Neural cell (in vitro differentiated cells): ENCODE measurements around the gene DMAP1. TPM values are rescaled to one million over a fixed set of nuclear protein-coding genes. Genes with fewer than 3 reads are reported as not detected.
A peak's percentile ranks its signal among the peaks of the same experiment; 100 is the strongest.

Source experiments
- H2AFZ ChIP-seq: fragments of 200-600, 300-800 bp; sonication (generic), shearing (Covaris generic); 2 replicates; pipeline ENCODE4 v1.6.0; 2014; ENCODE audit warnings: low read depth, mild to moderate bottlenecking, antibody characterized with exemption, low read length, moderate library complexity
- H3F3A ChIP-seq: fragments of 200-600 bp; shearing (Covaris generic); 2 replicates; pipeline ENCODE4 v1.6.1; 2016; ENCODE audit warnings: mild to moderate bottlenecking, moderate library complexity, mixed read lengths, antibody characterized with exemption, low read length; ENCODE audit not compliant: insufficient read depth, poor library complexity, severe bottlenecking
- H3K27ac ChIP-seq: fragments of 200-600, 300-800 bp; sonication (generic), shearing (Covaris generic); 2 replicates; pipeline ENCODE4 v1.5.1; 2014; ENCODE audit warnings: mild to moderate bottlenecking, low read length, moderate library complexity
- H3K27me3 ChIP-seq: fragments of 300-800, 200-600 bp; sonication (generic), shearing (Covaris generic); 2 replicates; pipeline ENCODE4 v1.6.0; 2014; ENCODE audit warnings: mild to moderate bottlenecking, low read depth, low read length, moderate library complexity; ENCODE audit not compliant: insufficient read depth
- H3K36me3 ChIP-seq: fragments of 300-800, 200-600 bp; sonication (generic), shearing (Covaris generic); 2 replicates; pipeline ENCODE4 v1.5.1; 2014; ENCODE audit warnings: mild to moderate bottlenecking, antibody characterized with exemption, low read length, moderate library complexity; ENCODE audit not compliant: insufficient read depth
- H3K4me2 ChIP-seq: fragments of 300-800, 200-600 bp; sonication (generic), shearing (Covaris generic); 2 replicates; pipeline ENCODE4 v1.6.0; 2014; ENCODE audit warnings: mild to moderate bottlenecking, low read length
- H3K4me3 ChIP-seq: fragments of 300-800, 200-600 bp; sonication (generic), shearing (Covaris generic); 2 replicates; pipeline ENCODE4 v1.5.1; 2014; ENCODE audit warnings: mild to moderate bottlenecking, low read length, moderate library complexity
- H3K79me2 ChIP-seq: fragments of 200-600 bp; shearing (Covaris generic); replicated peaks from 2 replicates; pipeline ENCODE4 v1.6.0; 2014; ENCODE audit warnings: mild to moderate bottlenecking, low read length, moderate library complexity; ENCODE audit not compliant: insufficient read depth
- H3K9ac ChIP-seq: fragments of 300-800, 200-600 bp; sonication (generic), shearing (Covaris generic); 2 replicates; pipeline ENCODE4 v1.6.1; 2016; ENCODE audit warnings: mild to moderate bottlenecking, low read length, mixed read lengths
- H3K9me2 ChIP-seq: fragments of 200-600 bp; shearing (Covaris generic); 2 replicates; pipeline ENCODE4 v1.6.1; 2016; ENCODE audit warnings: mild to moderate bottlenecking, low read length, mixed read lengths; ENCODE audit not compliant: insufficient read depth
- H3K9me3 ChIP-seq: fragments of 200-600, 300-800 bp; sonication (generic), shearing (Covaris generic); 2 replicates; pipeline ENCODE4 v1.6.1; 2016; ENCODE audit warnings: mild to moderate bottlenecking, mixed run types, low read length, moderate library complexity, mixed read lengths
- H4K20me1 ChIP-seq: fragments of 200-600 bp; shearing (Covaris generic); 2 replicates; pipeline ENCODE4 v1.6.1; 2016; ENCODE audit warnings: mild to moderate bottlenecking, mixed run types; ENCODE audit not compliant: insufficient read depth
- EP300 ChIP-seq: fragments of 450-650 bp; conservative IDR thresholded peaks from 2 replicates; pipeline ENCODE4 v1.6.1; 2014; ENCODE audit warnings: antibody characterized with exemption, mild to moderate bottlenecking, moderate library complexity; ENCODE audit not compliant: poor library complexity, severe bottlenecking
- EZH2 ChIP-seq: fragments of 200-600, 300-800 bp; shearing (Covaris generic), sonication (generic); IDR thresholded peaks from 2 replicates; pipeline ENCODE4 v1.6.1; 2014; ENCODE audit warnings: antibody characterized with exemption, low read length, borderline replicate concordance, mild to moderate bottlenecking; ENCODE audit not compliant: insufficient read depth, poor library complexity, severe bottlenecking
- MXI1 ChIP-seq: fragments of 450-650 bp; conservative IDR thresholded peaks from 2 replicates; pipeline ENCODE4 v1.6.1; 2014; ENCODE audit warnings: antibody characterized with exemption, mild to moderate bottlenecking; ENCODE audit not compliant: poor library complexity, severe bottlenecking
- POLR2AphosphoS5 ChIP-seq: IDR thresholded peaks from 2 replicates; pipeline ENCODE4 v1.6.1; 2012
- RAD21 ChIP-seq: fragments of 450-650 bp; conservative IDR thresholded peaks from 2 replicates; pipeline ENCODE4 v1.6.1; 2014; ENCODE audit warnings: antibody characterized with exemption, mild to moderate bottlenecking, moderate library complexity
- SMC3 ChIP-seq: fragments of 450-650 bp; conservative IDR thresholded peaks from 2 replicates; pipeline ENCODE4 v1.6.1; 2014; ENCODE audit warnings: antibody characterized with exemption, mild to moderate bottlenecking, moderate library complexity; ENCODE audit not compliant: poor library complexity
- TAF1 ChIP-seq: IDR thresholded peaks from 2 replicates; pipeline ENCODE4 v1.6.1; 2012; ENCODE audit warnings: low read depth
- polyA plus RNA-seq: library from polyadenylated mRNA; depleted of rRNA; stranded (reverse); fragments of >200 nt; gene quantifications from 2 replicates; pipeline ENCODE4 v1.2.3, GENCODE V29; 2014
- TF ChIP-seq, protein P1 (sequence below): fragments of 450-650 bp; IDR thresholded peaks from 2 replicates; pipeline ENCODE4 v1.5.1; 2014; ENCODE audit warnings: antibody characterized with exemption, mild to moderate bottlenecking, moderate library complexity; ENCODE audit not compliant: poor library complexity, severe bottlenecking
- TF ChIP-seq, protein P2 (sequence below): IDR thresholded peaks from 2 replicates; pipeline ENCODE4 v1.6.1; 2012; ENCODE audit warnings: borderline replicate concordance

DMAP1 gene
- polyA plus RNA-seq, 1 donor from 2014 or later = 55.6 TPM

DNA sequence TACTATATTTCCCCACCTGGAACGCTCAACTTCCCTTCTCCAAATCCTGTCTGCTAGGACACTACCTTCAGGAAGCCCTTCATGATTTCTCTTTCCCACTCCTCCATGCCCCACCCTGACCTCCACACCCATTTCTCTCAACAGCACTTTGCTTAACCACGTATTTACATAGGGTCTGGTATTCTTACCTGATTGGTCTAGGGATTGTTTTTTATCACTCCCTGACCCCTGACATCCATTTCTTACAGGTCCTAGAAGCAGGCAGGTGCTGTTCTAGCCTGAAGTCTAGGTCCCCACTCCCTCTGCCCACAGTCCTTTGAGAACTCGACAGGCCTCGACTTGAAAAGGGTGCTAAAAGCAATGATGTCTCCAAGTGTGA is 47.5 kb downstream of the DMAP1 start:
- H3K79me2 ChIP-seq = no peaks in the 10 kb centered on the region
- H4K20me1 ChIP-seq = no peaks in the 10 kb centered on the region
- no peak overlapping the region for H2AFZ ChIP-seq
- no peaks in the 10 kb centered on the region for H3K9me3 ChIP-seq
- no peaks in the 10 kb centered on the region for H3K36me3 ChIP-seq
- TF ChIP-seq MXI1 (no peak), EZH2 (no peak)
- H3K27me3 ChIP-seq = no peaks in the 10 kb centered on the region
- H3K27ac ChIP-seq = no peak overlapping the region
- H3K9me2 ChIP-seq = no peaks in the 10 kb centered on the region
- peak overlapping the region; percentile 27 for H3K9ac ChIP-seq
- H3K4me3 ChIP-seq = no peak overlapping the region
- no peaks in the 10 kb centered on the region for H3F3A ChIP-seq
- H3K4me2 ChIP-seq = no peak overlapping the region

DNA sequence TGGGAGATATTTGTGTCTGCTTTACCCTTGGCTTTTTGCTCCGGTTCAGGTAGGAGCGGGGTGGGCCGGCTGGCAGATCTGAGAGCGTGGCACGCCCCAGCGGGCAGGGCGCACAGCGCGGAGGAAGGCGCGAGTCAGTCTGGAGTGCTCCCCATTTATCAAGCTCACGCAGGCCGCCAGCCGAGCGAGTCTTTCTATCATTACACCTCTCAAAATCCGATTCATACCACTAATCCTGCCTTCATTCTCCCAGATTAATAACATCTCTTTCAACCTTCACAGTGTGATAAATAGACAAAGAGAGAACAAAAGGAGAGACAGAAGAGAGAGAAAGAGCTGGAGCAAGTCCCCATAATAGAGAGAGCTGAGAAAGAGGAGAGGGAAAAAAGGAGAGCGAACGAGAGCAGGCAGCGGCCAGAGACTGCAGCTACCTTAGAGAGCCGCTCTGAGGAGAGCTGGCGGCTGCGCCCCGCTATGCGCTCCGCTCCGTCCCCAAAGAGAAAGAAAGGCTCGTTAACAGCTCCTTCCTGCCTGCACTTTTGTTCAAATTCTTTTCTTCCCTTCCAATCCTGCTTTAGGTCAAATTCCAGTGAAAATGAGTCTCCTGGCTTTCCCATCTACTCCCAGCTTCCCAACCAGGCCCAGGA is 48.0 kb downstream of the DMAP1 start:
- no peaks in the 10 kb centered on the region for H3K9me3 ChIP-seq
- no peaks in the 10 kb centered on the region for H3K9me2 ChIP-seq
- no peak overlapping the region for H3K4me2 ChIP-seq
- H3F3A ChIP-seq = no peaks in the 10 kb centered on the region
- H3K9ac ChIP-seq = peak overlapping the region; percentile 27
- no peaks in the 10 kb centered on the region for H3K36me3 ChIP-seq
- H3K27me3 ChIP-seq = no peaks in the 10 kb centered on the region
- H3K79me2 ChIP-seq = no peaks in the 10 kb centered on the region
- no peak overlapping the region for H3K4me3 ChIP-seq
- no peaks in the 10 kb centered on the region for H4K20me1 ChIP-seq
- H3K27ac ChIP-seq = peak overlapping the region; percentile 32
- TF ChIP-seq SMC3 = no peak
- no peak for TF ChIP-seq POLR2AphosphoS5
- TF ChIP-seq EZH2 = no peak
- no peak for TF ChIP-seq EP300
- TF ChIP-seq TAF1 = no peak
- TF ChIP-seq RAD21 = no peak
- TF ChIP-seq MXI1 = no peak
- TF ChIP-seq, protein P1, sequence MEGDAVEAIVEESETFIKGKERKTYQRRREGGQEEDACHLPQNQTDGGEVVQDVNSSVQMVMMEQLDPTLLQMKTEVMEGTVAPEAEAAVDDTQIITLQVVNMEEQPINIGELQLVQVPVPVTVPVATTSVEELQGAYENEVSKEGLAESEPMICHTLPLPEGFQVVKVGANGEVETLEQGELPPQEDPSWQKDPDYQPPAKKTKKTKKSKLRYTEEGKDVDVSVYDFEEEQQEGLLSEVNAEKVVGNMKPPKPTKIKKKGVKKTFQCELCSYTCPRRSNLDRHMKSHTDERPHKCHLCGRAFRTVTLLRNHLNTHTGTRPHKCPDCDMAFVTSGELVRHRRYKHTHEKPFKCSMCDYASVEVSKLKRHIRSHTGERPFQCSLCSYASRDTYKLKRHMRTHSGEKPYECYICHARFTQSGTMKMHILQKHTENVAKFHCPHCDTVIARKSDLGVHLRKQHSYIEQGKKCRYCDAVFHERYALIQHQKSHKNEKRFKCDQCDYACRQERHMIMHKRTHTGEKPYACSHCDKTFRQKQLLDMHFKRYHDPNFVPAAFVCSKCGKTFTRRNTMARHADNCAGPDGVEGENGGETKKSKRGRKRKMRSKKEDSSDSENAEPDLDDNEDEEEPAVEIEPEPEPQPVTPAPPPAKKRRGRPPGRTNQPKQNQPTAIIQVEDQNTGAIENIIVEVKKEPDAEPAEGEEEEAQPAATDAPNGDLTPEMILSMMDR = no peak
- TF ChIP-seq, protein P2, sequence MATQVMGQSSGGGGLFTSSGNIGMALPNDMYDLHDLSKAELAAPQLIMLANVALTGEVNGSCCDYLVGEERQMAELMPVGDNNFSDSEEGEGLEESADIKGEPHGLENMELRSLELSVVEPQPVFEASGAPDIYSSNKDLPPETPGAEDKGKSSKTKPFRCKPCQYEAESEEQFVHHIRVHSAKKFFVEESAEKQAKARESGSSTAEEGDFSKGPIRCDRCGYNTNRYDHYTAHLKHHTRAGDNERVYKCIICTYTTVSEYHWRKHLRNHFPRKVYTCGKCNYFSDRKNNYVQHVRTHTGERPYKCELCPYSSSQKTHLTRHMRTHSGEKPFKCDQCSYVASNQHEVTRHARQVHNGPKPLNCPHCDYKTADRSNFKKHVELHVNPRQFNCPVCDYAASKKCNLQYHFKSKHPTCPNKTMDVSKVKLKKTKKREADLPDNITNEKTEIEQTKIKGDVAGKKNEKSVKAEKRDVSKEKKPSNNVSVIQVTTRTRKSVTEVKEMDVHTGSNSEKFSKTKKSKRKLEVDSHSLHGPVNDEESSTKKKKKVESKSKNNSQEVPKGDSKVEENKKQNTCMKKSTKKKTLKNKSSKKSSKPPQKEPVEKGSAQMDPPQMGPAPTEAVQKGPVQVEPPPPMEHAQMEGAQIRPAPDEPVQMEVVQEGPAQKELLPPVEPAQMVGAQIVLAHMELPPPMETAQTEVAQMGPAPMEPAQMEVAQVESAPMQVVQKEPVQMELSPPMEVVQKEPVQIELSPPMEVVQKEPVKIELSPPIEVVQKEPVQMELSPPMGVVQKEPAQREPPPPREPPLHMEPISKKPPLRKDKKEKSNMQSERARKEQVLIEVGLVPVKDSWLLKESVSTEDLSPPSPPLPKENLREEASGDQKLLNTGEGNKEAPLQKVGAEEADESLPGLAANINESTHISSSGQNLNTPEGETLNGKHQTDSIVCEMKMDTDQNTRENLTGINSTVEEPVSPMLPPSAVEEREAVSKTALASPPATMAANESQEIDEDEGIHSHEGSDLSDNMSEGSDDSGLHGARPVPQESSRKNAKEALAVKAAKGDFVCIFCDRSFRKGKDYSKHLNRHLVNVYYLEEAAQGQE = no peak
- H2AFZ ChIP-seq = no peak overlapping the region
